WTC11 (cell line): ENCODE data around the gene MEGF6.

Experiments used
- AFF4 ChIP-seq: sonication (generic); formaldehyde crosslinking; IDR thresholded peaks from 2 replicates; pipeline ENCODE4 v1.8.1; 2023; ENCODE audit warnings: mild to moderate bottlenecking, missing genetic modification reagents, borderline replicate concordance
- ERG ChIP-seq: fragments of 250-450 bp; sonication (Bioruptor Pico); IDR thresholded peaks from 2 replicates; pipeline ENCODE4 v1.8.0; 2021; ENCODE audit warnings: mild to moderate bottlenecking
- ESRRA ChIP-seq: sonication (generic); formaldehyde crosslinking; IDR thresholded peaks from 2 replicates; pipeline ENCODE4 v1.8.1; 2022; ENCODE audit warnings: mild to moderate bottlenecking, missing genetic modification reagents, borderline replicate concordance
- ETV6 ChIP-seq: sonication (generic); formaldehyde crosslinking; IDR thresholded peaks from 2 replicates; pipeline ENCODE4 v1.8.1; 2022; ENCODE audit warnings: mild to moderate bottlenecking, missing genetic modification reagents
- FOXK1 ChIP-seq: sonication (generic); formaldehyde crosslinking; IDR thresholded peaks from 2 replicates; pipeline ENCODE4 v1.8.0; 2022; ENCODE audit warnings: mild to moderate bottlenecking, moderate library complexity, missing genetic modification reagents
- MAX ChIP-seq: sonication (generic); formaldehyde crosslinking; IDR thresholded peaks from 2 replicates; pipeline ENCODE4 v1.8.0; 2022; ENCODE audit warnings: mild to moderate bottlenecking, missing genetic modification reagents
- NFYB ChIP-seq: sonication (generic); formaldehyde crosslinking; conservative IDR thresholded peaks from 2 replicates; pipeline ENCODE4 v1.8.0; 2022; ENCODE audit warnings: low read depth, missing genetic modification reagents
- NR2C2 ChIP-seq: sonication (generic); formaldehyde crosslinking; IDR thresholded peaks from 2 replicates; pipeline ENCODE4 v1.8.0; 2022; ENCODE audit warnings: mild to moderate bottlenecking, missing genetic modification reagents
- SMAD3 ChIP-seq: sonication (generic); formaldehyde crosslinking; IDR thresholded peaks from 2 replicates; pipeline ENCODE4 v1.8.0; 2022; ENCODE audit warnings: missing genetic modification reagents, mild to moderate bottlenecking, borderline replicate concordance
- SP1 ChIP-seq: sonication (generic); formaldehyde crosslinking; conservative IDR thresholded peaks from 2 replicates; pipeline ENCODE4 v1.8.1; 2022; ENCODE audit warnings: missing genetic modification reagents
- TEAD4 ChIP-seq: sonication (generic); formaldehyde crosslinking; IDR thresholded peaks from 2 replicates; pipeline ENCODE4 v1.8.0; 2022; ENCODE audit warnings: mild to moderate bottlenecking, missing genetic modification reagents
- ZNF232 ChIP-seq: sonication (generic); formaldehyde crosslinking; IDR thresholded peaks from 2 replicates; pipeline ENCODE4 v1.8.0; 2022; ENCODE audit warnings: mild to moderate bottlenecking, missing genetic modification reagents
- TF ChIP-seq, protein P1 (sequence below): sonication (generic); formaldehyde crosslinking; IDR thresholded peaks from 2 replicates; pipeline ENCODE4 v1.8.1; 2022; ENCODE audit warnings: mild to moderate bottlenecking, missing genetic modification reagents, moderate library complexity, borderline replicate concordance
- TF ChIP-seq, protein P2 (sequence below): fragments of 200-600 bp; IDR thresholded peaks from 2 replicates; pipeline ENCODE4 v1.8.0; 2022; ENCODE audit warnings: antibody characterized with exemption

- TF ChIP-seq, protein P1, sequence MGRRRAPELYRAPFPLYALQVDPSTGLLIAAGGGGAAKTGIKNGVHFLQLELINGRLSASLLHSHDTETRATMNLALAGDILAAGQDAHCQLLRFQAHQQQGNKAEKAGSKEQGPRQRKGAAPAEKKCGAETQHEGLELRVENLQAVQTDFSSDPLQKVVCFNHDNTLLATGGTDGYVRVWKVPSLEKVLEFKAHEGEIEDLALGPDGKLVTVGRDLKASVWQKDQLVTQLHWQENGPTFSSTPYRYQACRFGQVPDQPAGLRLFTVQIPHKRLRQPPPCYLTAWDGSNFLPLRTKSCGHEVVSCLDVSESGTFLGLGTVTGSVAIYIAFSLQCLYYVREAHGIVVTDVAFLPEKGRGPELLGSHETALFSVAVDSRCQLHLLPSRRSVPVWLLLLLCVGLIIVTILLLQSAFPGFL, result no peak
- TF ChIP-seq, protein P2, sequence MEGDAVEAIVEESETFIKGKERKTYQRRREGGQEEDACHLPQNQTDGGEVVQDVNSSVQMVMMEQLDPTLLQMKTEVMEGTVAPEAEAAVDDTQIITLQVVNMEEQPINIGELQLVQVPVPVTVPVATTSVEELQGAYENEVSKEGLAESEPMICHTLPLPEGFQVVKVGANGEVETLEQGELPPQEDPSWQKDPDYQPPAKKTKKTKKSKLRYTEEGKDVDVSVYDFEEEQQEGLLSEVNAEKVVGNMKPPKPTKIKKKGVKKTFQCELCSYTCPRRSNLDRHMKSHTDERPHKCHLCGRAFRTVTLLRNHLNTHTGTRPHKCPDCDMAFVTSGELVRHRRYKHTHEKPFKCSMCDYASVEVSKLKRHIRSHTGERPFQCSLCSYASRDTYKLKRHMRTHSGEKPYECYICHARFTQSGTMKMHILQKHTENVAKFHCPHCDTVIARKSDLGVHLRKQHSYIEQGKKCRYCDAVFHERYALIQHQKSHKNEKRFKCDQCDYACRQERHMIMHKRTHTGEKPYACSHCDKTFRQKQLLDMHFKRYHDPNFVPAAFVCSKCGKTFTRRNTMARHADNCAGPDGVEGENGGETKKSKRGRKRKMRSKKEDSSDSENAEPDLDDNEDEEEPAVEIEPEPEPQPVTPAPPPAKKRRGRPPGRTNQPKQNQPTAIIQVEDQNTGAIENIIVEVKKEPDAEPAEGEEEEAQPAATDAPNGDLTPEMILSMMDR, result no peak
- TF ChIP-seq TEAD4 (no peak), AFF4 (CRISPR knock-in tag) (no peak), ZNF232 (CRISPR knock-in tag) (no peak), MAX (no peak), FOXK1 (CRISPR knock-in tag) (no peak), SP1 (CRISPR knock-in tag) (no peak), SMAD3 (CRISPR knock-in tag) (no peak), ESRRA (CRISPR knock-in tag) (no peak), NR2C2 (CRISPR knock-in tag) (no peak), ERG (CRISPR knock-in tag) (no peak), ETV6 (CRISPR knock-in tag) (no peak), NFYB (CRISPR knock-in tag) (no peak)
Measured at GRCh38 chr1:3540876-3541275, 70.4 kb downstream of the MEGF6 start.
